Measurements from ENCODE around the gene USP50. TPM values are rescaled to one million over a fixed set of nuclear protein-coding genes. Genes with fewer than 3 reads are reported as not detected.

The USP50 gene
- total and polyA plus RNA-seq, 2 donors (not counting 3 experiments of a cell fraction or from before 2014, with no cell fraction given) = not detected

GRCh38 chr15:50590288-50590687 is 43.8 kb upstream of the USP50 start:
- Histone ChIP-seq H2AFZ (ENCODE audit: low read depth, low read length) (no peak overlapping the region), H3K4me2 (ENCODE audit: insufficient read depth, low read length) (no peak overlapping the region), H3K79me2 (ENCODE audit: control insufficient read depth, insufficient read depth, low read length) (no peaks in the 10 kb centered on the region), H3K9me3 (replicated peaks; ENCODE audit: control insufficient read depth, insufficient read depth, low read length) (no peaks in the 10 kb centered on the region), H3K27me3 (ENCODE audit: control insufficient read depth in 2 of 2, insufficient read depth in 2 of 2, low read length in 2 of 2) (no peaks in the 10 kb centered on the region), H3K27ac (ENCODE audit: insufficient read depth, low read depth, low read length) (no peak overlapping the region), H3K4me1 (ENCODE audit: control insufficient read depth, extremely low read depth, insufficient read depth, low read length) (no peaks in the 10 kb centered on the region), H3K9me1 (replicated peaks; ENCODE audit: control insufficient read depth, extremely low read depth, insufficient read depth, low read length) (no peaks in the 10 kb centered on the region), H3K4me3 (replicated peaks in 1 of 3; ENCODE audit: insufficient read depth in 1 of 3, low read depth in 1 of 3, low read length in 3 of 3) (no peak overlapping the region), H4K20me1 (replicated peaks; ENCODE audit: control insufficient read depth, extremely low read depth, insufficient read depth, low read length) (no peaks in the 10 kb centered on the region), H3K9ac (replicated peaks; ENCODE audit: extremely low read depth, insufficient read depth, low read length) (no peak overlapping the region), H3K36me3 (ENCODE audit: control insufficient read depth in 2 of 2, extremely low read depth in 1 of 2, insufficient read depth in 2 of 2, low read length in 2 of 2) (peaks cover 4 to 38% of the 10 kb centered on the region in 2 experiments)
- dilution Hi-C loops (cut with MboI; ENCODE audit: extremely low pct_ligation_motif_present, low sequenced_read_pairs) = no loop called here
- no peak for DNase-seq (ENCODE audit: low read depth, low spot score)
- intact Hi-C loops (cut with micrococcal nuclease) = no loop called here
- CTCF ChIA-PET = interaction anchor here (1.4 kb wide), 1 partner anchor 11 kb away, joined by 3 read pairs; no protein-coding TSS in a partner anchor
- TF ChIP-seq EZH2 (IDR thresholded peaks at IDR 0.05; ENCODE audit: borderline replicate concordance, low read depth, low read length, severe bottlenecking) = no peak
- no peak for TF ChIP-seq CTCF (IDR thresholded peaks at IDR 0.05; ENCODE audit: extremely low read depth in 1 of 2, insufficient read depth in 1 of 2, low read depth in 1 of 2, low read length in 2 of 2)
- TF ChIP-seq MAX (IDR thresholded peaks at IDR 0.05; ENCODE audit: insufficient read depth, insufficient read length) = no peak
- TF ChIP-seq POLR2AphosphoS5 (IDR thresholded peaks at IDR 0.05; ENCODE audit: insufficient read depth, low read depth, low read length) = no peak
- TF ChIP-seq JUN (IDR thresholded peaks at IDR 0.05; ENCODE audit: borderline replicate concordance, insufficient read depth, insufficient read length, low read depth) = no peak
- TF ChIP-seq GATA2 (IDR thresholded peaks at IDR 0.05; ENCODE audit: insufficient read depth, insufficient read length, low read depth, low read length) = no peak
- TF ChIP-seq FOS (IDR thresholded peaks at IDR 0.05; ENCODE audit: borderline replicate concordance, insufficient read depth, low read length) = no peak
- no peak for TF ChIP-seq POLR2A (IDR thresholded peaks at IDR 0.05; ENCODE audit: low read depth, low read length)
- no peak for TF ChIP-seq MYC (IDR thresholded peaks at IDR 0.05; ENCODE audit: low read depth, low read length)
- no peak for FAIRE-seq
- BruUV-seq (replicated peaks) = no TSS peak
- POLR2A ChIA-PET = no interaction called here
